Neuron (in vitro differentiated cells): ENCODE measurements around the gene DDHD1.
"Not testable (repeated sequence)": the region's sequence is repeated elsewhere in the genome, so short reads cannot be mapped to it uniquely, and the experiment has no call there.

ENCODE experiments used
- H2AFZ ChIP-seq: one replicate; pipeline ENCODE4 v1.6.1; 2013; ENCODE audit warnings: low read depth, mild to moderate bottlenecking, inconsistent platforms, low read length, moderate library complexity
- H3K27me3 ChIP-seq: one replicate; pipeline ENCODE4 v1.6.1; 2013; ENCODE audit warnings: low read length; ENCODE audit not compliant: insufficient read depth
- H3K36me3 ChIP-seq: one replicate; pipeline ENCODE4 v1.6.1; 2013; ENCODE audit warnings: low read length; ENCODE audit not compliant: insufficient read depth
- H3K4me1 ChIP-seq: one replicate; pipeline ENCODE4 v1.6.1; 2013; ENCODE audit warnings: low read length; ENCODE audit not compliant: insufficient read depth
- H3K4me3 ChIP-seq: 2 replicates; pipeline ENCODE4 v1.5.1; 2013; ENCODE audit warnings: mild to moderate bottlenecking, low read length, moderate library complexity
- H3K9me3 ChIP-seq: one replicate; pipeline ENCODE4 v1.6.1; 2013; ENCODE audit warnings: low read length

DDHD1 gene

GRCh38 chr14:53110096-53110495, 43.0 kb downstream of the DDHD1 start:
- Histone ChIP-seq H3K36me3 (no peaks in the 10 kb centered on the region), H3K27me3 (no peaks in the 10 kb centered on the region), H2AFZ (no peak overlapping the region), H3K4me1 (no peaks in the 10 kb centered on the region), H3K4me3 (no peak overlapping the region), H3K9me3 (peaks cover 9% of the 10 kb centered on the region)

DNA sequence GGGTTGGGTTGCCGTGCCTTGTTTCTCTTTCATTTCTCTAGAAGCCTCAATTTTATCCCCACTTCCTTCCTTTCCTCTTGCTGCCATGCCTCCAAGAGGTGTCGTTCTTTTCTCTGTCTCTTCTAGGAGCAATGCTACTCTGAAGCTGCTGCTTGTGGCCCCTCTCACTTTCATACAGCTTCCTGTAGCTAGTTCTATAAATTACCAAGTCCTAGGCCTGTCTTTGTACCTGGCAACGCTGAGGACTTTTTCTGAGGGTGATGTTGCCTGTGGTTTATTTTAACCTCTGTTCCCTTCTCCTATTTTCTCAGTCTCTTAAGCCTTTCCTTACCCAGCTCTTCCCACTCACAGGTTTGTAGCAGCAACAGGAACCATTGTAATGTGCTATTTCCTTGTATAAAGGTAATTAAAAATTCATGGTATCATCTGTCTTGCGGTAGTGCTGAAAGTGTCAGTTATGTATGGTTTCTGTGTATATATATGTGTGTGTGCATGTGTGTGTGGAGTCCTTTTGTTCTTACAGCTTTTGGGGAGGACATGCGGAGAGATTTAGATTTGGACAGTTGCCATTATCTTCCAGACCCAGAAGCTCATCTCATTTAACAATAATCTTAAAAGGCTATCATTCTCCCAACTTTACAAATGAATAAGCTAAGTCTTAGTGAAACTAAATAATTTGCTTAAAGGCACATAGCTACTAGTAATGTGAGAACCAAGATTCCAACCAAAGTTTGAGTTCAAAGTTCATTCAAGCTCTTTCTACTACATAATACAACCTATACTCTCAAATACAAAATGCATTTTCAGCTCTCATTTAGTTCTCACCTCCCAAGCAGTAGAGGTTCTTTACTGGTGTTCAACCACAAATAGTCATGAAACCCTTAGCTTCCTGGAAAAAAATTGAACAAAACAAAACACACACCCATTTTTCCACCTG, 43.8 kb downstream of the DDHD1 start:
- H3K36me3 ChIP-seq: no peaks in the 10 kb centered on the region
- no peak overlapping the region for H3K4me3 ChIP-seq
- peaks cover 7% of the 10 kb centered on the region for H3K9me3 ChIP-seq
- H3K27me3 ChIP-seq: no peaks in the 10 kb centered on the region
- no peaks in the 10 kb centered on the region for H3K4me1 ChIP-seq
- H2AFZ ChIP-seq: no peak overlapping the region

DNA sequence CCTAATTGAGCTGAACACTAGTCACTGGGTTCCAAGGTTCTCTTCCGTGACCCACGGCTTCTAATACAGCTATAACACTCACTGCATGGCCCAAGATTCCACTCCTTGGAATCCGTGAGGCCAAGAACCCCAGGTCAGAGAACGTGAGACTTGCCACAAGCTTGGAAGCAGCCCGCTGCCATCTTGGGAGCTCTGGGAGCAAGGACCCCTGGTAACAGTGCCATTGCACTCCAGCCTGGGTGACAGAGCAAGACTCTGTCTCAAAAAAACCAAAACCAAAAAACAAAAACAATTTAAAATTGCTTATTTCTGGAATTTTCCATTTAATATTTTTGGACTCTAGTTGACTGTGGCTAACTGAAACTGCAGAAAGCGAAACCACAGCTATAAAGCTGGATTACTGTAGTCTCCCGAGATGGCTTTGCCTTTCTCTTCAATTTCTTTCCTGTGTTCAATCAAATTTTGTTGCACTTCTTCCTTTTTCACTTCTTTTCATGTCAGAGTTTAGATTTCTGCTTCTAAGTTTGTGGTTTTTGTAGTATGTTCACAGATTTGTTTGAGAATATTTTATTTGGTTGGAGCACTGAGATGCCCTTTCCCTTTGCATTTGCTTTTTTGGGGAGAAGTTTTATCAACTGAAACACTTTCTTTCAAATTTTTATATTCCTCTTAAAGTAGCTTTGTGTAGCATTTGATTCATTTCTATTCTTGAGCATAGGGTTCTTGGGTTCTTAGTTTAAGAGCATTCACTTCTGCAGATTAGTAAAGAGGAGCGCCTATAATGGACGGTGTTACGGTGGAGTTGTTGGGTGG, 44.6 kb downstream of the DDHD1 start:
- Histone ChIP-seq H2AFZ (no peak overlapping the region), H3K27me3 (no peaks in the 10 kb centered on the region), H3K4me3 (no peak overlapping the region), H3K9me3 (peaks cover 3% of the 10 kb centered on the region), H3K36me3 (peaks cover 2% of the 10 kb centered on the region), H3K4me1 (no peaks in the 10 kb centered on the region)

DNA sequence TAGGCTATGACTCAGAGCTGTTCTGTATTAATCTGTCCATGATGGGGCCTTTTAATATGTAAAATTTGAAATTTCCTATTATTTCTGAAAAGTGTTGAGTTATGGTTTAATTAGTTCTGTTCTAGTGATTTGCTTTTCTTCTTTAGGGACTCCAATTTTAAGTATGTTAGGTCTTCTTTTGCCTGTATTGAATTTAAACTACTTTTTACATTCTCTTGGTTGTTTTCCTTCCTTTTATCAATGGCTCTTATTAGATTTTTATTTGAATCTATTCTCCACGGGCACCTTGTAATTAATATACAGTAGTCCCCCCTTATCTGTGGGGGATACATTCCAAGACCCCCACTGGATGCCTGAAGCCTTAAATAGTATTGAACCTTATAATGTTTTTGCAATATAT, 46.4 kb downstream of the DDHD1 start:
- H3K4me3 ChIP-seq: no peak overlapping the region

DNA sequence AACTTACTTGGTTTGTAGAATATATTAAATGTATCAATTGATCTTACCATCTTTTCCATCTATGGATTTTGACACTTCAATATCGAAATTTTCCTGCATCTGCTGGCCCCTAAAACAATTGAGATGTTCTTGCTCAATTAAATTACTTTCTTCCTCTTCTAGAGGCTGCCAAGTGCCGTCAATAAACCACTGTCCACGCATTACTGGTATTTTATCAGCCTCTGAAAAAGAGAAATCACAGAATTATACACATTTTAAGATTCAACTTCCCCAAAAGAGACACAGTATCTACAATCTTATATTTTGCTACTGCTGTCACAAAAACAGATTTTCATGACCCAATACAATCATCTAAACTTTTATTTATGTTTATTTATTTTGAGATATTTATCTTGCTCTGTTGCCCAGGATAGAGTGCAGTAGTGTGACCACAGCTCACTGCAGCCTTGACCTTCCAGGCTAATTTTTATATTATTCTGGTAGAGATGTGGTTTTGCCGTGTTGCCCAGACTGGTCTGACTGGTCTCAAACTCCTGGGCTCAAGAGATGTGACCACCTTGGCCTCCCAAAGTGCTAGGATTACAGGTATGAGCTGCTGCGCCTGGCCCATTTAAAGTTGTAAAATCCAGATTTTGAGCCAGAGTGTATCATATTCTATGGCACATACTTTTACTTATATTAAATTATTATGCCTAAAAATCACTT, 49.3 kb downstream of the DDHD1 start:
- no peak overlapping the region for H2AFZ ChIP-seq
- peaks cover 1% of the 10 kb centered on the region for H3K9me3 ChIP-seq
- no peaks in the 10 kb centered on the region for H3K27me3 ChIP-seq
- H3K4me1 ChIP-seq: no peaks in the 10 kb centered on the region
- peaks cover 2% of the 10 kb centered on the region for H3K36me3 ChIP-seq
- H3K4me3 ChIP-seq: no peak overlapping the region

More for the DNA sequence above, 46.4 kb downstream of the DDHD1 start:
- peaks cover 1% of the 10 kb centered on the region for H3K9me3 ChIP-seq
- no peaks in the 10 kb centered on the region for H3K4me1 ChIP-seq
- H2AFZ ChIP-seq: no peak overlapping the region
- H3K36me3 ChIP-seq: peaks cover 2% of the 10 kb centered on the region
- no peaks in the 10 kb centered on the region for H3K27me3 ChIP-seq

GRCh38 chr14:53093206-53093605, 59.9 kb downstream of the DDHD1 start:
- no peak overlapping the region for H3K4me3 ChIP-seq
- no peaks in the 10 kb centered on the region for H3K27me3 ChIP-seq
- no peaks in the 10 kb centered on the region for H3K4me1 ChIP-seq
- H3K36me3 ChIP-seq: no peaks in the 10 kb centered on the region
- no peaks in the 10 kb centered on the region for H3K9me3 ChIP-seq
- no peak overlapping the region for H2AFZ ChIP-seq

DNA sequence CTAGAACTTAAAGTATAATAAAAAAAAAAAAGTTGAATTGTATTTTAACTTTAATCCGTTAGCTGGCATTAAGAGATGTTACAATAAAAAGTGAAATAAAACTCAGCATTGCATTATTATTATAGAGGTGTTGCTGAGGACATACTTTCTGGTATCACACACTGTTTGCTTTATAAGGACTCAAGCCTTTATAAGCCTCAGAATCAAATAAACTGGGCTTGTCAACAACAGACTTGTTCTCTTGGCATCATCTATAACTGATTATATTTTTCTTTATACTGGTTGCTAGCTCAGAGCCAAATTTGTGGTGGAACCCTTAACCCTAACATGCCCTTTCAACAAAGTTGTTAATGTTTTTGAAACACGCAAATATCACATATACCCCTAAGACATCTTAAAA, 62.3 kb downstream of the DDHD1 start:
- Histone ChIP-seq H3K4me1 (no peaks in the 10 kb centered on the region), H3K9me3 (no peaks in the 10 kb centered on the region), H3K27me3 (no peaks in the 10 kb centered on the region), H3K36me3 (no peaks in the 10 kb centered on the region), H2AFZ (no peak overlapping the region), H3K4me3 (no peak overlapping the region)

GRCh38 chr14:53084954-53085353, 68.2 kb downstream of the DDHD1 start:
- not testable (repeated sequence) for H3K4me3 ChIP-seq, H3K9me3 ChIP-seq, H2AFZ ChIP-seq, H3K27me3 ChIP-seq, H3K4me1 ChIP-seq, H3K36me3 ChIP-seq

- Histone ChIP-seq H3K27me3 (no peaks in the 10 kb centered on the region), H3K9me3 (no peaks in the 10 kb centered on the region), H3K4me1 (peaks cover 7% of the 10 kb centered on the region), H2AFZ (no peak overlapping the region), H3K36me3 (peaks cover 13% of the 10 kb centered on the region), H3K4me3 (no peak overlapping the region)
Measured at GRCh38 chr14:53064475-53064874, 88.6 kb downstream of the DDHD1 start.

GRCh38 chr14:53062856-53063255, 90.3 kb downstream of the DDHD1 start:
- H3K4me3 ChIP-seq: no peak overlapping the region
- no peaks in the 10 kb centered on the region for H3K9me3 ChIP-seq
- no peaks in the 10 kb centered on the region for H3K27me3 ChIP-seq
- no peak overlapping the region for H2AFZ ChIP-seq
- H3K36me3 ChIP-seq: peaks cover 9% of the 10 kb centered on the region
- peaks cover 7% of the 10 kb centered on the region for H3K4me1 ChIP-seq

- Histone ChIP-seq H3K36me3 (peaks cover 9% of the 10 kb centered on the region), H2AFZ (no peak overlapping the region), H3K27me3 (no peaks in the 10 kb centered on the region), H3K9me3 (no peaks in the 10 kb centered on the region), H3K4me3 (no peak overlapping the region), H3K4me1 (peaks cover 7% of the 10 kb centered on the region)
Measured at GRCh38 chr14:53060046-53060445, 93.1 kb downstream of the DDHD1 start.

GRCh38 chr14:53055003-53055402, 98.1 kb downstream of the DDHD1 start:
- Histone ChIP-seq H3K4me1 (no peaks in the 10 kb centered on the region), H3K27me3 (no peaks in the 10 kb centered on the region), H3K9me3 (no peaks in the 10 kb centered on the region), H3K4me3 (no peak overlapping the region), H3K36me3 (peaks cover 9% of the 10 kb centered on the region), H2AFZ (no peak overlapping the region)

DNA sequence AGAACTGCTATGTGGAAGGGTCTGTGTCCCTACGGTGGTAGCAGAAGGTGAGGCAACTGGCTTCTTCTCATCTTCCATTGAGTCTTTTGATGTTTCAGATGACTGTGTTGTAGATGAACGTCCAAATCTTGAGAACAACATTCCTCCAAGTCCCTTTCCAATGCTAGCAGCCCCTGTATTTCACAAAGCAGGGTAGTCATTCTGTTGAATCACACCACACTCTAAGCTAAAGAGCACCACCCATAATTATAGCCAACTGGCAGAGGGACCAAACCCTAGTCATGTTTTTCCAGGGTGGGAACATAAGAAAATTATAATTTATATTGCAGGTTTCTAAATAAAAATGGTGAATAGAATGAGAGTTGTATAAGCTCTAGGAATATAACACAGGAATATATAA, 98.7 kb downstream of the DDHD1 start:
- H3K9me3 ChIP-seq: no peaks in the 10 kb centered on the region
- H3K4me1 ChIP-seq: no peaks in the 10 kb centered on the region
- no peak overlapping the region for H3K4me3 ChIP-seq
- no peaks in the 10 kb centered on the region for H3K27me3 ChIP-seq
- H2AFZ ChIP-seq: no peak overlapping the region
- peaks cover 9% of the 10 kb centered on the region for H3K36me3 ChIP-seq
